HG03064 (cell line): ENCODE measurements around the gene NABP2.

Experiments
- ATAC-seq: cut with Tn5 transposase; IDR thresholded peaks from one replicate; pipeline ENCODE4 v1.9.1; 2021; ENCODE audit warnings: low read depth; ENCODE audit not compliant: unreplicated experiment

The NABP2 gene

GRCh38 chr12:56212361-56212760 is 11.8 kb upstream of the NABP2 start:
- ATAC-seq, result no peak

GRCh38 chr12:56213878-56214277 is 10.3 kb upstream of the NABP2 start:
- ATAC-seq, result no peak

- no peak for ATAC-seq
These were observed 7.7 kb upstream of the NABP2 start for GRCh38 chr12:56216461-56216860.

- no peak for ATAC-seq
These were observed 4.3 kb upstream of the NABP2 start for GRCh38 chr12:56219840-56220239.

- ATAC-seq, result no peak
These were observed 3.4 kb upstream of the NABP2 start for GRCh38 chr12:56220611-56221231.

GRCh38 chr12:56221232-56221756 is 2.8 kb upstream of the NABP2 start:
- peak; percentile 27 for ATAC-seq

- ATAC-seq, result peak; percentile 77
These were observed 2.2 kb upstream of the NABP2 start, which contains the start of gene RNF41 for GRCh38 chr12:56221757-56222530. Gene RNF41, minus strand, starts transcription at chr12:56221922. Its CDS starts 7,875 bp downstream, at chr12:56214047.

- ATAC-seq, result no peak
These were observed 1.6 kb upstream of the NABP2 start for GRCh38 chr12:56222531-56222895.

GRCh38 chr12:56223571-56224101 is 506 bp upstream of the NABP2 start:
- no peak for ATAC-seq

GRCh38 chr12:56224954-56225353 is 812 bp downstream of the NABP2 start:
- no peak for ATAC-seq

- no peak for ATAC-seq
These were observed 4.9 kb downstream of the NABP2 start for GRCh38 chr12:56229082-56229481.

GRCh38 chr12:56229916-56230431 is 5.8 kb downstream of the NABP2 start, which contains the start of gene SLC39A5:
Gene SLC39A5, plus strand, starts transcription at chr12:56230051. Its CDS starts 1,224 bp downstream, at chr12:56231275.
- no peak for ATAC-seq

GRCh38 chr12:56230432-56231183 is 6.5 kb downstream of the NABP2 start:
- ATAC-seq, result no peak

- no peak for ATAC-seq
These were observed 7.0 kb downstream of the NABP2 start for GRCh38 chr12:56231184-56231582.

- ATAC-seq, result no peak
These were observed 10.7 kb downstream of the NABP2 start for GRCh38 chr12:56234746-56235436.

GRCh38 chr12:56236091-56236490 is 11.9 kb downstream of the NABP2 start:
- no peak for ATAC-seq

- no peak for ATAC-seq
These were observed 12.8 kb downstream of the NABP2 start for GRCh38 chr12:56236985-56237384.

- no peak for ATAC-seq
These were observed 13.4 kb downstream of the NABP2 start for GRCh38 chr12:56237552-56237951.

GRCh38 chr12:56241424-56242303 is 17.5 kb downstream of the NABP2 start:
- ATAC-seq, result no peak
